Fibroblast of lung (primary cell): ENCODE data around the gene B4GALT7.
"Not testable (repeated sequence)": the region's sequence is repeated elsewhere in the genome, so short reads cannot be mapped to it uniquely, and the experiment has no call there.

ENCODE experiments used
- CTCF ChIP-seq, 2 donors: IDR thresholded peaks in 1 of 2; conservative IDR thresholded peaks in 1 of 2; 1 replicate in 1 of 2; 2 replicates in 1 of 2; pipeline ENCODE4 v1.5.1; 2011 to 2012; ENCODE audit warnings: low read length in 2 of 2, control low read depth in 1 of 2, inconsistent platforms in 1 of 2, low read depth in 1 of 2, mild to moderate bottlenecking in 1 of 2
- EZH2 ChIP-seq: IDR thresholded peaks from 2 replicates; pipeline ENCODE4 v1.5.1; 2012; ENCODE audit warnings: low read length, control low read depth, mild to moderate bottlenecking; ENCODE audit errors: missing control alignments

DNA sequence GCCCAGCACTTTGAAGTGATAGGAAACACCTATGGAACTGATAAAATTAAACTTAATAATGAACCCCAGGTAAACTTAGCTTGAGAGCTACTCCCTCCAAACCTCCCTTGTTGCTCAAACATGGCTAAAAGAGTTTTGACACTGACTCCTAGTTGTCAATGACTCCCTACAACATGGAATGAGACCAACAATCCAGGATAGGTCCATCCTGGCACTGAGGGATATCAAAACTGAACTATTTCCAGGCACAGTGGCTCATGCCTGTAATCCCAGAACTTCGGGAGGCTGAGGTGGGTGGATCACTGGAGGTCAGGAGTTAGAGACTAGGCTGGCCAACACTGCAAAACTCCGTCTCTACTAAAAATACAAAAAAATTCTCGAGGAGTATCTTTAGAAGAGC, 58.6 kb downstream of the B4GALT7 start:
- not testable (repeated sequence) for TF ChIP-seq CTCF (conservative IDR thresholded peaks at IDR 0.05 in 1 of 2, IDR thresholded peaks at IDR 0.05 in 1 of 2; ENCODE audit: low read depth in 1 of 2, low read length in 2 of 2); EZH2
